MCF 10A (cell line): Measurements from ENCODE around the gene MYRIP. TPM values are rescaled to one million over a fixed set of nuclear protein-coding genes. Genes with fewer than 3 reads are reported as not detected.
"Not testable (repeated sequence)": the region's sequence is repeated elsewhere in the genome, so short reads cannot be mapped to it uniquely, and the experiment has no call there.

Experiments
- BruUV-seq: library from RNA; stranded (reverse); fragments of 400-500 nt; replicated peaks from 2 replicates; lab custom pipeline; 2021; lab: Mats Ljungman, UMichigan
- CTCF ChIA-PET: fragments of 300-600 bp; sonication (Branson Sonifier 250); formaldehyde crosslinking; extraction: SDS; loops from one replicate; lab custom pipeline; 2021; ENCODE audit warnings: antibody characterized with exemption, inconsistent platforms; lab: Yijun Ruan, JAX
- POLR2A ChIA-PET: fragments of 300-600, 350-650 bp; sonication (Branson Sonifier 250); formaldehyde crosslinking; extraction: SDS; loops from one replicate; lab custom pipeline; 2020; ENCODE audit warnings: antibody characterized with exemption, inconsistent platforms; lab: Yijun Ruan, JAX
- DNase-seq: peaks from one replicate; pipeline ENCODE4 v3.0.0-alpha.2; 2018; ENCODE audit not compliant: unreplicated experiment
- H3K27ac Mint-ChIP-seq: one replicate; pipeline ENCODE4 v1.8.0; 2022; ENCODE audit warnings: mild to moderate bottlenecking, low read depth, mixed read lengths; ENCODE audit not compliant: unreplicated experiment
- H3K27me3 Mint-ChIP-seq: one replicate; pipeline ENCODE4 v1.8.0; 2022; ENCODE audit warnings: mixed read lengths; ENCODE audit not compliant: insufficient read depth, unreplicated experiment
- H3K36me3 Mint-ChIP-seq: one replicate; pipeline ENCODE4 v1.8.0; 2022; ENCODE audit warnings: mild to moderate bottlenecking, moderate library complexity, mixed read lengths; ENCODE audit not compliant: insufficient read depth, unreplicated experiment
- H3K4me1 Mint-ChIP-seq: one replicate; pipeline ENCODE4 v1.8.0; 2022; ENCODE audit warnings: mixed read lengths; ENCODE audit not compliant: insufficient read depth, unreplicated experiment
- H3K4me3 Mint-ChIP-seq: one replicate; pipeline ENCODE4 v1.8.0; 2022; ENCODE audit warnings: mild to moderate bottlenecking, moderate library complexity, mixed read lengths; ENCODE audit not compliant: unreplicated experiment
- H3K9me3 Mint-ChIP-seq: one replicate; pipeline ENCODE4 v1.8.0; 2022; ENCODE audit warnings: mixed read lengths; ENCODE audit not compliant: unreplicated experiment
- CTCF ChIP-seq: fragments of 200-600 bp; IDR thresholded peaks from one replicate; pipeline ENCODE4 v1.8.0; 2022; ENCODE audit warnings: antibody characterized with exemption, mild to moderate bottlenecking; ENCODE audit not compliant: unreplicated experiment
- intact Hi-C: fragments of 100-400 bp; cut with micrococcal nuclease; formaldehyde crosslinking; loops from 2 replicates; pipeline ENCODE4 v1.14.1; 2022
- total RNA-seq: library from RNA; stranded (reverse); gene quantifications from 2 replicates; pipeline ENCODE4 v1.2.3, GENCODE V29; 2022

The MYRIP gene
- total RNA-seq, 1 experiment from 2014 or later: 0.19 TPM

- Mint-ChIP-seq H3K4me3 (no peak overlapping the region), H3K27ac (no peak overlapping the region), H3K36me3 (no peaks in the 10 kb centered on the region), H3K27me3 (no peaks in the 10 kb centered on the region), H3K9me3 (no peaks in the 10 kb centered on the region), H3K4me1 (no peaks in the 10 kb centered on the region)
- DNase-seq: no peak
- POLR2A ChIA-PET: no interaction called here
- intact Hi-C loops: no loop called here
- CTCF ChIA-PET: no interaction called here
- BruUV-seq: no TSS peak
- no peak for TF ChIP-seq CTCF
Observed at GRCh38 chr3:39765575-39765974, 43.8 kb upstream of the MYRIP start.

DNA sequence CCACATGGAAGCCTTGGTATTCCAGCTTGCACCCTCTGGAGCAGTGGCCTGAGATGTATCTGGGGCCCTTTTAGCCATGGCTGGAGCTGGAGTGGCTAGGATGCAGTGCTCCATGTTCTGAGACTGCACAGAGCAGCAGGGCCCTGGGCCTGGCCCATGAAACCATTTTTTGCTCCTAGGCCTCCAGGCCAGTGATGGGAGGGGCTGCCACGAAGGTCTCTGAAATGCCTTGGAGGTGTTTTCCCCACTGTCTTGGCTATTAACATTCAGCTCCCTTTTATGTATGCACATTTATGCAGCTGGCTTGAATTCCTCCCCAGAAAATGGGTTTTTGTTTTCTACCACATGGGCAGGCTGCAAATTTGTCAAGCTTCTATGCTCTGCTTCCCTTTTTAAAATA, 43.0 kb upstream of the MYRIP start:
- DNase-seq: no peak
- H3K4me3 Mint-ChIP-seq: no peak overlapping the region
- no peaks in the 10 kb centered on the region for H3K27me3 Mint-ChIP-seq
- H3K9me3 Mint-ChIP-seq: no peaks in the 10 kb centered on the region
- BruUV-seq: no TSS peak
- no peak for TF ChIP-seq CTCF
- no peak overlapping the region for H3K27ac Mint-ChIP-seq
- ChIA-PET POLR2A (no interaction called here), CTCF (interaction anchor here (0.7 kb wide), 2 partner anchors 56 to 60 kb away, joined by 3 to 4 read pairs; no protein-coding TSS in a partner anchor)
- intact Hi-C loops: no loop called here
- no peaks in the 10 kb centered on the region for H3K36me3 Mint-ChIP-seq
- H3K4me1 Mint-ChIP-seq: no peaks in the 10 kb centered on the region

DNA sequence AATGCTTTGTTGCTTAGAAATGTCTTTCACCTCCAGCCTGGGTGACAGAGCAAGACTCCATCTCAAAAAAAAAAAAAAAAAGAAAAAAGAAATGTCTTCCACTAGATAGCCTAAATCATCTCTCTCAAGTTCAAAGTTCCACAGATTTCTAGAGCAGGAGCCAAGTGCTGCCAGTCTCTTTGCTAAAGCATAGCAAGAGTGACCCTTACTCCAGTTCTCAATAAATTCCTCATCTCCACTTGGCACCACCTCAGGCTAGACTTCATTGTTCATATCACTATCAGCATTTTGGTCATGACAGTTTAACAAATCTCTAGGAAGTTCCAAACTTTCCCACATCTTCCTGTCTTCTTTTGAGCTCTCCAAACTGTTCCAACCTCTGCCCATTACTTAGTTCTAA, 42.5 kb upstream of the MYRIP start:
- H3K27ac Mint-ChIP-seq, H3K4me3 Mint-ChIP-seq, intact Hi-C loops, H3K9me3 Mint-ChIP-seq, DNase-seq, POLR2A ChIA-PET, H3K4me1 Mint-ChIP-seq, H3K27me3 Mint-ChIP-seq, BruUV-seq, H3K36me3 Mint-ChIP-seq: not testable (repeated sequence)
- CTCF ChIA-PET: interaction anchor here (0.7 kb wide), 2 partner anchors 57 to 60 kb away, joined by 3 to 4 read pairs; no protein-coding TSS in a partner anchor

DNA sequence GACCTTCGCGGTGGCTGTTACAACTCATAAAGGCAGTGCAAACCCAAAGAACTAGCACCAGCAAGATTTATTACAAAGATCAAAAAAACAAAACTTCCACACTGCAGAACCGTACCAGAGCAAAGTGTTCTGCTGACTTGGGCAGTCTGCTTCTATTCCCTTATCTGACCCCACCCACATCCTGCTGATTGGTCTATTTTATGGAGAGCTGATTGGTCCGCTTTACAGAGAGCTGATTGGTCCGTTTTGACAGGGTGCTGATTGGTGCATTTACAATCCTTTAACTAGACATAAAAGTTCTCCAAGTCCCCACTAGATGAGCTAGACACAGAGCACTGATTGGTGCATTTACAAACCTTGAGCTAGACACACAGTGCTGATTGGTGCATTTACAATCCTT, 31.2 kb upstream of the MYRIP start:
- CTCF ChIA-PET: interaction anchor here (0.6 to 1.2 kb wide), 3 partner anchors 50 to 401 kb away, joined by 3 read pairs; no protein-coding TSS in a partner anchor
- H3K4me3 Mint-ChIP-seq, H3K36me3 Mint-ChIP-seq, BruUV-seq, POLR2A ChIA-PET, intact Hi-C loops, H3K4me1 Mint-ChIP-seq, DNase-seq, H3K27ac Mint-ChIP-seq, H3K9me3 Mint-ChIP-seq, H3K27me3 Mint-ChIP-seq: not testable (repeated sequence)

- BruUV-seq: no TSS peak
- DNase-seq: no peak
- POLR2A ChIA-PET: interaction anchor here (0.5 kb wide), 1 partner anchor 677 kb away, joined by 4 read pairs; the partner anchor contains the start of gene RPL14
Observed at GRCh38 chr3:39779511-39780230, 29.7 kb upstream of the MYRIP start.

More at GRCh38 chr3:39779511-39780230, 29.7 kb upstream of the MYRIP start:
- H3K36me3 Mint-ChIP-seq: no peaks in the 10 kb centered on the region
- H3K27me3 Mint-ChIP-seq: no peaks in the 10 kb centered on the region
- no peak overlapping the region for H3K4me3 Mint-ChIP-seq
- no peaks in the 10 kb centered on the region for H3K4me1 Mint-ChIP-seq
- no peaks in the 10 kb centered on the region for H3K9me3 Mint-ChIP-seq
- intact Hi-C loops: no loop called here
- H3K27ac Mint-ChIP-seq: no peak overlapping the region
- TF ChIP-seq CTCF: no peak
- CTCF ChIA-PET: no interaction called here
